Panc1 (cell line): ENCODE data around the gene IER3. TPM values are rescaled to one million over a fixed set of nuclear protein-coding genes. Genes with fewer than 3 reads are reported as not detected.

ENCODE experiments used
- ATAC-seq: fragments of 200-7000 bp; cut with Tn5 transposase; 2 replicates; pipeline ENCODE4 v1.9.1; 2020; ENCODE audit warnings: mild to moderate bottlenecking, moderate library complexity
- BruUV-seq: library from RNA; stranded (reverse); fragments of 400-500 nt; replicated peaks from 2 replicates; lab custom pipeline; 2021; lab: Mats Ljungman, UMichigan
- CTCF ChIA-PET: fragments of 300-600 bp; sonication (Branson Sonifier 250); formaldehyde crosslinking; loops from one replicate; lab custom pipeline; 2022; ENCODE audit warnings: antibody characterized with exemption; lab: Charles Lee
- POLR2A ChIA-PET: fragments of 300-600 bp; sonication (Branson Sonifier 250); formaldehyde crosslinking; loops from one replicate; lab custom pipeline; 2022; ENCODE audit warnings: antibody characterized with exemption; lab: Charles Lee
- DNase-seq: peaks from one replicate; pipeline ENCODE4 v3.0.0-alpha.2; 2010; ENCODE audit warnings: low read depth, low spot score
- H3K27ac ChIP-seq: 2 replicates; pipeline ENCODE4 v1.5.1; 2011; ENCODE audit warnings: mild to moderate bottlenecking, low read length, inconsistent platforms
- H3K27me3 ChIP-seq: fragments of 200-500 bp; sonication (Bioruptor generic); 2 replicates; pipeline ENCODE4 v1.6.0; 2014; ENCODE audit warnings: low read length, inconsistent platforms; ENCODE audit not compliant: control insufficient read depth, insufficient read depth
- H3K36me3 ChIP-seq: fragments of 200-500 bp; sonication (Bioruptor generic); 2 replicates; pipeline ENCODE4 v1.5.1; 2014; ENCODE audit warnings: inconsistent platforms, mild to moderate bottlenecking, low read length, moderate library complexity; ENCODE audit not compliant: control insufficient read depth, insufficient read depth
- H3K4me1 ChIP-seq: 2 replicates; pipeline ENCODE4 v1.5.1; 2011; ENCODE audit warnings: inconsistent platforms, mild to moderate bottlenecking, low read length, moderate library complexity; ENCODE audit not compliant: control insufficient read depth, insufficient read depth
- H3K4me3 ChIP-seq, 2 experiments: 2 replicates each; pipeline ENCODE4 v1.5.1; 2011 to 2012; ENCODE audit warnings: low read depth in 2 of 2, low read length in 2 of 2, mild to moderate bottlenecking in 2 of 2, inconsistent platforms in 1 of 2, moderate library complexity in 1 of 2
- H3K9me3 ChIP-seq: fragments of 200-500 bp; sonication (Bioruptor generic); 2 replicates; pipeline ENCODE4 v1.5.1; 2014; ENCODE audit warnings: low read depth, mild to moderate bottlenecking, inconsistent platforms, low read length, moderate library complexity; ENCODE audit not compliant: control insufficient read depth, insufficient read depth
- POLR2AphosphoS5 ChIP-seq: IDR thresholded peaks from 2 replicates; pipeline ENCODE4 v1.6.1; 2012; ENCODE audit warnings: mild to moderate bottlenecking, low read depth, low read length, moderate library complexity
- SIN3A ChIP-seq: IDR thresholded peaks from 2 replicates; pipeline ENCODE4 v1.6.1; 2012; ENCODE audit warnings: low read depth, mild to moderate bottlenecking, low read length, moderate library complexity, borderline replicate concordance; ENCODE audit not compliant: insufficient read depth
- TCF7L2 ChIP-seq: IDR thresholded peaks from 2 replicates; pipeline ENCODE4 v1.6.1; 2011; ENCODE audit warnings: mild to moderate bottlenecking, low read depth, low read length, inconsistent platforms
- in situ Hi-C: cut with HindIII; loops from 2 replicates; pipeline ENCODE4 v1.10.0; 2016; ENCODE audit warnings: low sequenced_read_pairs, low pct_unique_long_range_greater_than_20kb
- intact Hi-C: fragments of 100-400 bp; cut with micrococcal nuclease; formaldehyde crosslinking; loops from one replicate; pipeline ENCODE4 v1.10.0; 2022; ENCODE audit not compliant: unreplicated experiment
- total RNA-seq: library from RNA; stranded (reverse); gene quantifications from one replicate; pipeline ENCODE4 v1.2.1, GENCODE V29; 2021; ENCODE audit not compliant: unreplicated experiment
- TF ChIP-seq, protein P1 (sequence below), 2 experiments: IDR thresholded peaks; 2 replicates each; pipeline ENCODE4 v1.6.1; 2011 to 2012; ENCODE audit warnings: low read depth in 2 of 2, control low read depth in 1 of 2, low read length in 1 of 2, mild to moderate bottlenecking in 1 of 2, moderate library complexity in 1 of 2; ENCODE audit not compliant: insufficient read depth in 1 of 2
- TF ChIP-seq, protein P2 (sequence below): fragments of 450-650 bp; IDR thresholded peaks from 2 replicates; pipeline ENCODE4 v1.5.1; 2017; ENCODE audit warnings: mild to moderate bottlenecking

The IER3 gene
- total RNA-seq, 1 experiment from 2014 or later = 106 TPM

DNA sequence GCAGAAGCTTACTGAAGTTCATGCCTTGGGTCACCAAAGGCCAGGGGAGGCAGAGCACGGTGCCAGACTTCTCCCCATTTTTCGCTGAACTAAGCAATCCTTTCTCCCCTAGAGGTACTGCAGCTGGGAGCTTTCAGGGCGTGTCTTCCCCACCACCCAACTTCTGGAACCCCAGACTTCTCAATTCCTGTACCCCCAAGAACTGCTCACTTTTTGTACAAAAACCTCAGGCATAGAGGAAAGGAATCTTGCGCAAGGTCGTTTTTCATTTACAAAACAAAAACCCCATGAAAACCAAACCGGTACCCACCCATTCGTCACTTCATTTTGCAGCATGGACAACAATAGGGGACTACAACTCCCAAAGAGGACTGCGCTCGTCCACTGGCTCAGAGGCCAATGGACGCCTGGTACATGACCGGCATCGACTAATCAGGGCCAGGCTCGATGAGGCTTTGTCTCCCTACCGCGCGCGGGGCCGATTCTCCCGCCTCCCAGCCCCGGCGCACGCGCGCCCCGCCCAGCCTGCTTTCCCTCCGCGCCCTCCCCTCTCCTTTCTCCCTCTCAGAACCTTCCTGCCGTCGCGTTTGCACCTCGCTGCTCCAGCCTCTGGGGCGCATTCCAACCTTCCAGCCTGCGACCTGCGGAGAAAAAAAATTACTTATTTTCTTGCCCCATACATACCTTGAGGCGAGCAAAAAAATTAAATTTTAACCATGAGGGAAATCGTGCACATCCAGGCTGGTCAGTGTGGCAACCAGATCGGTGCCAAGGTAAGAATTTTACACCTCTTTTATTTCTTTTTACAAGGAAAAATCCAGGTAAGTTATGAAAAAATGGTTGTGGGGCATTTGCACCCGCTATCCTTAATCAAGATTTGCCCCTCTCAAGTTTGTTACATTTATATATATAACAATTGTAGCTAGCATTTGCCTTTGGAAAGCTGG is 24.3 kb downstream of the IER3 start, which contains the start of gene TUBB:
TSS of gene TUBB (plus strand) at position 562 of the 947 bp plus-strand sequence. CDS start at position 717, 155 bp downstream.
- H3K36me3 ChIP-seq = peaks cover 32% of the 10 kb centered on the region
- peak within 1 kb of the TSS; percentile 100 for H3K27ac ChIP-seq
- ChIA-PET POLR2A (interaction anchor here (0.6 to 0.7 kb wide), 5 partner anchors 31 to 1015 kb away, joined by 3 to 9 read pairs (median 3); no protein-coding TSS in a partner anchor), CTCF (no interaction called here)
- H3K4me1 ChIP-seq = peaks cover 35% of the 10 kb centered on the region
- H3K27me3 ChIP-seq = no peaks in the 10 kb centered on the region
- no TSS peak for BruUV-seq
- ATAC-seq = peak; percentile 80
- TF ChIP-seq POLR2AphosphoS5 (peak; percentile 94), SIN3A (0 out of 2 replicates have a peak, but pooled peaks have one; percentile 10), TCF7L2 (no peak)
- TF ChIP-seq, protein P1, sequence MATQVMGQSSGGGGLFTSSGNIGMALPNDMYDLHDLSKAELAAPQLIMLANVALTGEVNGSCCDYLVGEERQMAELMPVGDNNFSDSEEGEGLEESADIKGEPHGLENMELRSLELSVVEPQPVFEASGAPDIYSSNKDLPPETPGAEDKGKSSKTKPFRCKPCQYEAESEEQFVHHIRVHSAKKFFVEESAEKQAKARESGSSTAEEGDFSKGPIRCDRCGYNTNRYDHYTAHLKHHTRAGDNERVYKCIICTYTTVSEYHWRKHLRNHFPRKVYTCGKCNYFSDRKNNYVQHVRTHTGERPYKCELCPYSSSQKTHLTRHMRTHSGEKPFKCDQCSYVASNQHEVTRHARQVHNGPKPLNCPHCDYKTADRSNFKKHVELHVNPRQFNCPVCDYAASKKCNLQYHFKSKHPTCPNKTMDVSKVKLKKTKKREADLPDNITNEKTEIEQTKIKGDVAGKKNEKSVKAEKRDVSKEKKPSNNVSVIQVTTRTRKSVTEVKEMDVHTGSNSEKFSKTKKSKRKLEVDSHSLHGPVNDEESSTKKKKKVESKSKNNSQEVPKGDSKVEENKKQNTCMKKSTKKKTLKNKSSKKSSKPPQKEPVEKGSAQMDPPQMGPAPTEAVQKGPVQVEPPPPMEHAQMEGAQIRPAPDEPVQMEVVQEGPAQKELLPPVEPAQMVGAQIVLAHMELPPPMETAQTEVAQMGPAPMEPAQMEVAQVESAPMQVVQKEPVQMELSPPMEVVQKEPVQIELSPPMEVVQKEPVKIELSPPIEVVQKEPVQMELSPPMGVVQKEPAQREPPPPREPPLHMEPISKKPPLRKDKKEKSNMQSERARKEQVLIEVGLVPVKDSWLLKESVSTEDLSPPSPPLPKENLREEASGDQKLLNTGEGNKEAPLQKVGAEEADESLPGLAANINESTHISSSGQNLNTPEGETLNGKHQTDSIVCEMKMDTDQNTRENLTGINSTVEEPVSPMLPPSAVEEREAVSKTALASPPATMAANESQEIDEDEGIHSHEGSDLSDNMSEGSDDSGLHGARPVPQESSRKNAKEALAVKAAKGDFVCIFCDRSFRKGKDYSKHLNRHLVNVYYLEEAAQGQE (IDR thresholded peaks at IDR 0.05; ENCODE audit: insufficient read depth in 1 of 2, low read depth in 2 of 2, low read length in 1 of 2) = 0 out of 4 replicates have a peak, but pooled peaks of 1 of the 2 experiments have one; percentile 23
- TF ChIP-seq, protein P2, sequence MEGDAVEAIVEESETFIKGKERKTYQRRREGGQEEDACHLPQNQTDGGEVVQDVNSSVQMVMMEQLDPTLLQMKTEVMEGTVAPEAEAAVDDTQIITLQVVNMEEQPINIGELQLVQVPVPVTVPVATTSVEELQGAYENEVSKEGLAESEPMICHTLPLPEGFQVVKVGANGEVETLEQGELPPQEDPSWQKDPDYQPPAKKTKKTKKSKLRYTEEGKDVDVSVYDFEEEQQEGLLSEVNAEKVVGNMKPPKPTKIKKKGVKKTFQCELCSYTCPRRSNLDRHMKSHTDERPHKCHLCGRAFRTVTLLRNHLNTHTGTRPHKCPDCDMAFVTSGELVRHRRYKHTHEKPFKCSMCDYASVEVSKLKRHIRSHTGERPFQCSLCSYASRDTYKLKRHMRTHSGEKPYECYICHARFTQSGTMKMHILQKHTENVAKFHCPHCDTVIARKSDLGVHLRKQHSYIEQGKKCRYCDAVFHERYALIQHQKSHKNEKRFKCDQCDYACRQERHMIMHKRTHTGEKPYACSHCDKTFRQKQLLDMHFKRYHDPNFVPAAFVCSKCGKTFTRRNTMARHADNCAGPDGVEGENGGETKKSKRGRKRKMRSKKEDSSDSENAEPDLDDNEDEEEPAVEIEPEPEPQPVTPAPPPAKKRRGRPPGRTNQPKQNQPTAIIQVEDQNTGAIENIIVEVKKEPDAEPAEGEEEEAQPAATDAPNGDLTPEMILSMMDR = no peak
- in situ Hi-C loops = no loop called here
- intact Hi-C loops = no loop called here
- no peaks in the 10 kb centered on the region for H3K9me3 ChIP-seq
- DNase-seq = peak; percentile 87
- peak within 1 kb of the TSS; percentile 88 to 100 for H3K4me3 ChIP-seq

DNA sequence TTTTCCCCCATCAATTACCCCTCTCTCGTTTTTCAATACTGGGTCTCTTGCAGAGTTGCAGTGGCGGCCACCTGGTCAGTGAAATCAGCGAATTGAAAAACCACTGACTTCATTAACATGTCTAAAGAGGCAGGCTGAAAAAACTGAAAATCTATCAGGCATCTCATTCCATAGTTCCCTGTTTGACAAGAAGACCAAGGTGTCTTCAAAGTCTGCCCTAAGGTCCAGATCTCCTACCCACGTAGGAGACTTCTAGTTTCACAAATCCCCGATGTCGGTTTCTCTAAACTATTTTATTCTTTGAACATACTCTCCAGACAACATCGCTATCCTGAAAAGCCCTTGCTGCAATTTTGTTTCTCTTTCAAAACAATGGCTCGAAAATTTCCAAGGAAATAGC is 25.0 kb downstream of the IER3 start:
- DNase-seq (no peak), ATAC-seq (no peak)
- H3K27me3 ChIP-seq = no peaks in the 10 kb centered on the region
- H3K27ac ChIP-seq = peak overlapping the region; percentile 97
- peak overlapping the region; percentile 84 to 100 for H3K4me3 ChIP-seq
- H3K36me3 ChIP-seq = peaks cover 26% of the 10 kb centered on the region
- peaks cover 28% of the 10 kb centered on the region for H3K4me1 ChIP-seq
- intact Hi-C loops = no loop called here
- TF ChIP-seq POLR2AphosphoS5 (no peak; the same call in 1 of the 2 replicates), SIN3A (no peak), TCF7L2 (no peak)
- TF ChIP-seq, protein P2 = no peak
- TF ChIP-seq, protein P1 (IDR thresholded peaks at IDR 0.05; ENCODE audit: insufficient read depth in 1 of 2, low read depth in 2 of 2, low read length in 1 of 2) = no peak
- ChIA-PET POLR2A (interaction anchor here (0.6 to 0.7 kb wide), 2 partner anchors 63 to 1016 kb away, joined by 7 to 9 read pairs; no protein-coding TSS in a partner anchor), CTCF (no interaction called here)
- H3K9me3 ChIP-seq = no peaks in the 10 kb centered on the region
- in situ Hi-C loops = no loop called here
- no TSS peak for BruUV-seq
